ENCODE measurements around the gene CRNKL1.

CRNKL1 gene

GRCh38 chr20:20096421-20096820, 44.2 kb upstream of the CRNKL1 start:
- no peak for TF ChIP-seq ARNTL (CRISPR knock-in tag; IDR thresholded peaks at IDR 0.05; ENCODE audit: borderline replicate concordance, low read depth)
- TF ChIP-seq GLIS3 (CRISPR knock-in tag; IDR thresholded peaks at IDR 0.05): no peak
- TF ChIP-seq PPARA (CRISPR knock-in tag; IDR thresholded peaks at IDR 0.05; ENCODE audit: borderline replicate concordance): no peak
- TF ChIP-seq CSRNP3 (CRISPR knock-in tag; IDR thresholded peaks at IDR 0.05): no peak
- no peak for TF ChIP-seq ZFP30 (CRISPR knock-in tag; IDR thresholded peaks at IDR 0.05)
- TF ChIP-seq OSR1 (CRISPR knock-in tag; IDR thresholded peaks at IDR 0.05): no peak
- TF ChIP-seq RARB (CRISPR knock-in tag; IDR thresholded peaks at IDR 0.05): no peak
- TF ChIP-seq POU6F1 (CRISPR knock-in tag; IDR thresholded peaks at IDR 0.05; ENCODE audit: borderline replicate concordance, low read depth): no peak
- TF ChIP-seq CSDC2 (CRISPR knock-in tag; IDR thresholded peaks at IDR 0.05): no peak
- TF ChIP-seq BACH2 (CRISPR knock-in tag; IDR thresholded peaks at IDR 0.05; ENCODE audit: borderline replicate concordance): no peak
- no peak for TF ChIP-seq ESRRG (CRISPR knock-in tag; IDR thresholded peaks at IDR 0.05)
- no peak for TF ChIP-seq TSHZ2 (CRISPR knock-in tag; IDR thresholded peaks at IDR 0.05)
- no peak for TF ChIP-seq CREB5 (CRISPR knock-in tag; IDR thresholded peaks at IDR 0.05; ENCODE audit: low read depth)
- TF ChIP-seq ZFP3 (CRISPR knock-in tag; IDR thresholded peaks at IDR 0.05): no peak
- TF ChIP-seq TCF4 (CRISPR knock-in tag; IDR thresholded peaks at IDR 0.05; ENCODE audit: borderline replicate concordance): no peak
- TF ChIP-seq ZNF565 (CRISPR knock-in tag; conservative IDR thresholded peaks at IDR 0.05; ENCODE audit: low read depth): no peak
- TF ChIP-seq TOX (CRISPR knock-in tag; IDR thresholded peaks at IDR 0.05; ENCODE audit: borderline replicate concordance): no peak
- TF ChIP-seq ZC3H10 (CRISPR knock-in tag; IDR thresholded peaks at IDR 0.05): no peak
- no peak for TF ChIP-seq ZNF70 (CRISPR knock-in tag; IDR thresholded peaks at IDR 0.05)
- TF ChIP-seq ZNF8 (CRISPR knock-in tag; IDR thresholded peaks at IDR 0.05): no peak
- ATAC-seq: no peak

- no peak for ATAC-seq
- TF ChIP-seq PPARA (CRISPR knock-in tag; IDR thresholded peaks at IDR 0.05; ENCODE audit: borderline replicate concordance): no peak
- no peak for TF ChIP-seq ZFP3 (CRISPR knock-in tag; IDR thresholded peaks at IDR 0.05)
- no peak for TF ChIP-seq CSRNP3 (CRISPR knock-in tag; IDR thresholded peaks at IDR 0.05)
- no peak for TF ChIP-seq POU6F1 (CRISPR knock-in tag; IDR thresholded peaks at IDR 0.05; ENCODE audit: borderline replicate concordance, low read depth)
- no peak for TF ChIP-seq CREB5 (CRISPR knock-in tag; IDR thresholded peaks at IDR 0.05; ENCODE audit: low read depth)
- no peak for TF ChIP-seq ISL1 (CRISPR knock-in tag; IDR thresholded peaks at IDR 0.05)
- TF ChIP-seq ESRRG (CRISPR knock-in tag; IDR thresholded peaks at IDR 0.05): no peak
- no peak for TF ChIP-seq PATZ1 (CRISPR knock-in tag; IDR thresholded peaks at IDR 0.05; ENCODE audit: borderline replicate concordance)
- no peak for TF ChIP-seq OSR1 (CRISPR knock-in tag; IDR thresholded peaks at IDR 0.05)
- no peak for TF ChIP-seq BACH2 (CRISPR knock-in tag; IDR thresholded peaks at IDR 0.05; ENCODE audit: borderline replicate concordance)
- TF ChIP-seq CSDC2 (CRISPR knock-in tag; IDR thresholded peaks at IDR 0.05): no peak
- no peak for TF ChIP-seq ARNTL (CRISPR knock-in tag; IDR thresholded peaks at IDR 0.05; ENCODE audit: borderline replicate concordance, low read depth)
- no peak for TF ChIP-seq ZNF70 (CRISPR knock-in tag; IDR thresholded peaks at IDR 0.05)
Measured at GRCh38 chr20:20095114-20095872, 43.0 kb upstream of the CRNKL1 start.
